ENCODE data around the gene SMAD3.
A peak's percentile ranks its signal among the peaks of the same experiment; 100 is the strongest.

SMAD3 gene

DNA sequence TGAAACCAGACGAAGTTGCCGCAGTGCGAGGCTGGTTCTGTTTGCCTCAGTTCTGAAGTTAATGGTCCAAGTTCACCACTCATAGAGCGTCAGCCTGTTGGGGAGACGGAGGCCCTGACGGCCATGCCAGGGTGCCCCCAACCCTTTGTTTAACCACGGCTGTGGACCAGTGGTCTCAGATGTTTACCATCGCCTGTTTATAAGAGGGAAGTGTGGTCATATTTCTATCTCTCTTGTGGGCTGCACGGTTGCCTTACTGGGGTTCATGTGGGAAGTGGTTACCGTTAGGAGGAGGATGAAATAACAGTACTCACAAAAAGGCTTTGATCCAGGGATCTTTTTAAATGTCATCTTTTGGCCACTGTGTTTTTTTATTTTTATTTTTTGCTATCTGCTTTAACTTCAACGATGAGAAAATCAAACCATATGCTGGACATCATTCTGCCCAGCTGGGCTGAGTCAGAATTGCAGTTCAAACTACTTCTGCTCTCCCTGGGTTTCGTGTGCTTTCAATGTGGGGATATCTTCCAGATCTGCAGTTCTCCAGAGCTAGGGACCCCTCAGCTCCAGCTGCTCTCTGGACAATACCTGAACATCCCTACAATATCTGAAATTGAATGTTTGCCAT lies 17.8 kb downstream of the SMAD3 start:
- no peak for DNase-seq

DNA sequence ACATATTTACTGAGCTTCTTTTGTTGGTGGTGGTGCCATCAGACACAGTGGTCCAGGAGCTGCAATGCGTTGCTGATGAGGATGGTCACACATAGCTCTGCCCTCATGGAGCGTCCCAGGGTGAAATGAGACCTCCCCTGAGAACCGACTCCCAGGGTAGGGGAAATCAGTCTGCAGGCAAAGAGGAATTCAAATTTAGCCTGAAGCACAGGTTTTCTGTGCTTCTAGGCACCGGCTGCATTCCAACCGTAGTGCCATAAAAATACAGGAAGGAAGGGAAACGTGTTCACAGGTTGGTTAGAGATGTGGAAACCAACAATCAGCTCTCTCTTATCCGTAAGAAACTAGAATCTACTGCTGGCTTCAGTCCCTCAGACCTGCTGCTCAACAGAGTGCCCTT lies 19.2 kb downstream of the SMAD3 start:
- no peak for DNase-seq

DNA sequence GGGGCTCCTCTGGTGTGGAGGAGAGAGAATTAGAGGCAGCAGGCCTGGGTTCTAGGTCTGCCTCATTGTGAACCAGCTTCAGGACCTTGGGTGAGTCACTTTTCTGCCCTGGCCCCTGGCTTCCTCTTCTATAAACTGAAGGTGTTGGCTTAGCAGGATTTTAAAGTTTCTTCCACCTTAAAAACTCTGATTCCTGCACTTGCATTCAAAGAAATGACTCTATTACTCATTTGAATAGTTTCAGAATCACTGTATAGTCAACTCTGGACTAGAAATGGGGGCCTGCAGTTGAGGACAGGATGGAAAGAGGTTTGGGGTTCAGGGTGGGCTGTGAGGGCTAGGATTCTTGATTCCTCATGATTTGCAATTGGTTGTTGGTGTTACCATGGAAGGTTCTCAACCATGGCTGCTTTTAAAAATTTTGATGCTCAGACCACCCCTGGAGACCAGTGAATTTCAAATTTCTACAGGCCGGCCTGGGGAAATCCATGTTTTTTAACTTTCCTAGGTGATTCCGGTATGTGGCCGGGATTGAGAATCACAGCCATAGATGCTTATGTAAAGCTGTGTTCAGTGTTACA lies 19.9 kb downstream of the SMAD3 start:
- no peak for DNase-seq

DNA sequence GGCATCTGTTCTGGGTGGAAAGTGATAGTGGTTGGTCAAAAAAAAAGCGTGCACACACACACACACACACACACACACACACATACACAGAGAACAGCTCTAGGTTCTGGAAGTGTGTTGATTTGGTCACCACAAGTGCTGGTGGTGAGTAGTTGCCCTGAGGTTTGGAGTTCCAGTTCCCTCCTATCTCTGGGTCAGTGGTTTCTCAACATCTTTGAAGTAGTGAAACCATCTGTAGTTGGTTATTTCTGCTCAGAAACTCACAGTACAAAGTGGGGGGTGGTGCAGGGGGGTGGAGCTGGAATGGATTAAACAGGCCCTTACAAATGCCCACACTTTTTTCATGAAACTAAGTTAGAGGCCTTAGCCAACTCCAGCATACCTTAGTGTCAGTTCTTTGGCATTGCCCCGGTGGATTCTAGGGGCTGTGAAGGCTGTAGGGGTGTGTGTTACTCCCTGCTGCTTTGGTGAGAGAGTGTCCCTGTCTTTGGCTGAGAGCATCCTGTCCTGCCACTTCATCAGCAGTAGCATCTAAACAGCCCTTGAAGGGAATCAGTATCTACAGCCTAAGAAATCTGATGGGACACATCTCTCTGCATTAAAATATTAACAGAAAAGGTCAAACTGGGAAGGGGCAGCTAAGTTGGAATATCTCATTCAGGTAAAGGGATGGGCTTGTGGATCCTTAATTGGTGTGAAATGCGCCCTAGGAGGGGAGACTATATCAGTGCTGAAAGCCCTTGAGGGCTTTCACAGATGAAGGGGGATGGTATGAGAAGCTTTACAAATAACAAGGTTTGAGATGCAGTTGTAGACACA lies 20.6 kb downstream of the SMAD3 start:
- no peak for DNase-seq

DNA sequence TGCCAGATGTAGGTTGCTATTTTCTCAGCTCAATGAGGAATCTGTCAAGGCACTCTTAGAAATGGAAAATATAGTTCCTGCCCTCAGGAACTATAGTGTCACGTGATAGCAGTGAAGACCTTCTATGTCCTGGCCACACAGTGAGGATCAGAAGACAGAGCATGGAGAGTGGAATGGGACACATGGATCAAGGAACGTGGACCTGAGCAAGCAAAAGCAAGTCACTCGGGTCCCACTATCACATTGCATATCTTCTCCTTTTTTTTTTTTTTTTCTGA lies 21.2 kb downstream of the SMAD3 start:
- DNase-seq = no peak

DNA sequence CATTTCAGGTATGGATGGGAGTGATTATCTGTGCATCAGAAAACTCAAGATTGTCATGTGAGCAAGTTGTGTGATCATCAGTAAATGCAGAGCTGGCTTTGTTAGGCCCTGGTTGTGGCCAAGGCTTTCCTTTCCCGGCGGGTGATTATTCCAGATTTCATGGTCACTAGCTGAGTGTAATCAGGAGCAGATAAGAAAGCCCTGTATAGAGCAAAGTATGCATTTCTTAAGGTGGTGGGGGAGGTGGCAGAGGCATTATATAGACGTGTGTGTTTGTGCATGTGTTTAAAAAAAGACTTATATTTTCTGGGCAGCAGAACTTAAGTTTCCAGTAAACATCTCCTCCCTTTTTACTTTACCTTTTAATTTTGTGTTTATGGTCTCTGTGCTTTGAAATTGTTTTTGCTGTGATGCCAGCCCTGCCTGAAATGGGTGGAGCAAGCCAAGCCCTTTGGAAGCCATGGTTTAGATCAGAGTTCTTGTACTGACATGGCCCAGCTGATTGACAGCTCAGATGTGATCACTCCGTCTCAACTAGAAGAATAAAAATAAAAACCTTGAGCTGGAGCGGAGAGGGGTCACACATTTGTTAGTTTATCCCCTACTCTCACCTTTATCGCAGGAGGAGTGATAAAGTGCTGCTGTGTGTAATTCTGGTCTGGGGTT lies 22.2 kb downstream of the SMAD3 start:
- no peak for DNase-seq

DNA sequence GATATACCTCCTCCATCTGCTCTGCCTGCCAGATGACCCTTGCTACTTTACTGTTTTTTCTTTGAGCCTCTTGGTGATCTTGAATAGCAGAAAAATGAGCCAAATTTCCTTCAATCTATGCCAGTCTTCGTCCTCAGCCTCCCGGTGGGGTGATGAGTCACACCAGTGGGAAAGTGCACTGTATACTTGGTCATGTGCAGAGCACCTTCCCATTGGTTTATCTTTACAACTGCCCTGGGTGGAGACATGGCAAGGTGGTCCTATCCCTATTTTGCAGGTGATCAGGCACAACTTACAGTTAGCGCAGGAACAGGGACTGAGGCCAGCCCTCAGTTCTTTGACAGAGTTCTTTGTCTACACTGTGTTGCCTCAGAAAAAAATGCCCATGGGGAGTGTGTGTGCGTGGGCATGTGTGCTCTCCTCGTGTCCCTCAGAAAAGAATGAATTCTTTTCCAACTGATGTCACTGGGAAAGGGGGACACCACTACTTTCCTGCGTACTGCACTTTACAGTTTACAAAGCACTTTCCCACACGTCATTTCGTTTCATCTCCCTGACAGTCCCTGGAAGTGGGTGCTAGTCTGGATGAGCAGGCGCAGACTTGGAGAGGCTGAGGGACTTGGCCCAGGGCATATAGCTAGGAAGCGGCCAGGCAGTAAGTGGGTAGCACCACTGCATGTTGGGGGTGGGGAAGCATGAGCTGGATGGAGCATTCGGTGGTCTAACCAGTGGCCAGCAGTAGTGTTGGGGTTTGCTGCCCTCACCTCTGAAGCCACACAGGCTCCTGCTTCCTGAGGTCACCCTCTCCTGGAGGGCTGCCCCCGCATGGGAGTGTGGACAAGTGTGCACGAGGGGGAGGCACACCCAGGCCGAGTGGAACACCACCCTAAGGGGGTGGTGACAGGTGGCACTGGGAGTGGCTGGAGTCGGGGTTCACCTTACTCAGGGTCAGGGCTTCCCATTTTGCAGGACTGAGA lies 24.1 kb downstream of the SMAD3 start:
- DNase-seq = no peak

DNA sequence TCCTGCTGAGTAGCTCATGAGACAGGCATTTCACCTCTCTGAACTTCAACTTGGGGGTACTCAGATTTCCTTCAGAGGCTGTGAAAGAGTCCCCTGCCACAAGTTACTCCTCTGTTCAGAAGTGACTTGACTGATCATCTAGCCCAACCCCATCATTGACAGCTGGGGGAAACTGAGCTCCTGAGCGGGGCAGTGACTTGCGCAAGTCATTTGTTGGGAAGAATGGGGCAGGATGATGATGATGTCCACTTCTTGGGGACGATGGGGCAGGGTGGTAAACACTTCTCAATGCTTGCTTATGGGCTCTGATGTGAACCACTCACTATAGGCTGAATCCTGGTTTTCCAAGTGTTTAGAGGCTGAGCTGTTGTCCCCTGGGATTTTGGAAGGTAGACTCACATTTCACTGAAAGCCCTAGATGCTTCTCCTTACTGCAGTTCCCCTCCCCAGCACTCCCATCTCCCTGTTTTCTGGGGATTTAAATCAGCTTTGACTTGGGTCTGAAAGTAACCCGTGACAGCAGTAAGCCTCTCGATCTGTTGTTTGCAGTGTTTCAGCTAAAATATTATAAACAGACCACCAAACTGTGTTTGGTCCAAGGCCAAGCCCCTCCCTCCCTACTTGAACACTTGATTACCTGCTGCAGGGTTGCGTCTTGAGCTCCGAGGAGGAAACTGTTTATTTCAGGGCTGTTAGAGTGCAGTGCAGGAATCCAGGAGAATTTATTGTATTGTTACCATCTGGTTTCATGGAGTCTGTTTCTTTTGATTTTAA lies 25.1 kb downstream of the SMAD3 start:
- no peak for DNase-seq

DNA sequence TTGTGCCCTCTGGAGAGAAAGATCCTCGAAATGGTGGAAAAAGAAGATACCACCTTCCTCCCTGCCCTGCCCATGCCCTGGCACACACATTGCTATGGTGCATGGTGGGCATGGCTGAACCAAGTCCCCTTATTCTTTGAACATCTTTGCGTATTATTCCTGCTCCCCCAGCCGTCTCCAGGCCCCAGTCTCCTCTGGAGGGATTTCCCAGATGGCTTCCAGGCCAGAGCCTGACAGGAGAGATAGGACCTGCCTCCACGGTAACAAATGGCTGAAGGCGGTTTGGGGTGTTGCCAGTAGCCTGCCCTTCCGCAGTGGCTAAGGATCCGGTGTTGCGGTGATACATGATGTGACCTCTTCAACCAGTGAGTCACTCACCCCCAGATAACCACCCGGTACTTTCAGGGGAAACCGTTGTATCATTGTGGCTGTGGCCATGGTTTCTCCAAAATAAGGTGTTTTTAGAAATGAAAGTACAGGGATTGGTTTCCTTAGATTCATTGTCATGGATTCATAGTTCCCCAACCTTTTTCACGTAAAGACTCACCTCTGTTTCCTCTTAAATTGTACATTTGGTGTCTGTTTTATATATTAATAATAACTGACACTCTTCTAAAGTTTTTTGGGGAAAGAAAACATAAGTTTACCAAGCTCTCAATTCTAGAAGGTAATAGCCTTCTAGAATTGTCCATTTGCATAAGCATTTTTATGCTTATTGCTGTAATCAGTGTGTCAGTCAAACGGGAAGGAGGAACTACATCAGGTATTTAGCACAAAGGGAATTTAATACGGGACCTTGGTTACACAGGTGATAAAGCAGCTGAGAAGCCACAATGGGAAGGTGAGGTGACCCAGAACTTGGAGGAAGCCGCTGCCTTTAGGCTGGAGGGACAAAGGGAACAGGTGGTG lies 25.9 kb downstream of the SMAD3 start:
- DNase-seq = peak; percentile 90

DNA sequence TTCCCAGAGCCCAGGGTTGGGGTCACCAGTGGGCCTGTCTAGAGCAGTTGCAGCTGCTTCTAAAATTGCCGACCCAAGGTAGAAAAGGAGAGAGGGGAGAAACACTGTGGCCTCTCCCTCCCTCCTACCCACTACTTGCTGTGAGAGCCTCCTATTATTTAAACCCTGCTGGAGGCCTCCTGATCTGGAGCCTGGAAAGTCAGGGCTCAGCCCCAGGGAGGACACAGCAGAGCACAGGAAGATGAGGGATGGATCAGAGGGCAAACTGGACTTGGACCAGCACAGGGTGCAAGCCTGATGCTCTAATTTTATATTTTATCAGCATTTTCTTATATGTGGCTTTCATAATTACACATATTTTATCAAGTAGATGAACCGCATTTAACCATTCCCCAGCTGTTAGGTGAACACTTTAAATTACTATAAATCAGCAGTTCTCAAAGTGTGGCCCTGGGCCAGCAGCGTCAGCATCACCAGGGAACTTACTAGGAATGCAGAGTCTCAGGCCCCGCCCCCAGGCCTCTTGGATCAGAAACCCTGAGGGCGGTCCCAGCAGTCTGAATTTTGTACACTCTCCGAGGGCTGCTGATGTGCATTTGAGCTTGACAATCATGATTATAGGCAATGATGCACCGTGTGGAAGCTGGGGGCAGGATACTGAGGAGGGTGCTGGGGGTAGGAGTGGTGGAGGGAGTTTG lies 26.7 kb downstream of the SMAD3 start:
- DNase-seq = no peak

DNA sequence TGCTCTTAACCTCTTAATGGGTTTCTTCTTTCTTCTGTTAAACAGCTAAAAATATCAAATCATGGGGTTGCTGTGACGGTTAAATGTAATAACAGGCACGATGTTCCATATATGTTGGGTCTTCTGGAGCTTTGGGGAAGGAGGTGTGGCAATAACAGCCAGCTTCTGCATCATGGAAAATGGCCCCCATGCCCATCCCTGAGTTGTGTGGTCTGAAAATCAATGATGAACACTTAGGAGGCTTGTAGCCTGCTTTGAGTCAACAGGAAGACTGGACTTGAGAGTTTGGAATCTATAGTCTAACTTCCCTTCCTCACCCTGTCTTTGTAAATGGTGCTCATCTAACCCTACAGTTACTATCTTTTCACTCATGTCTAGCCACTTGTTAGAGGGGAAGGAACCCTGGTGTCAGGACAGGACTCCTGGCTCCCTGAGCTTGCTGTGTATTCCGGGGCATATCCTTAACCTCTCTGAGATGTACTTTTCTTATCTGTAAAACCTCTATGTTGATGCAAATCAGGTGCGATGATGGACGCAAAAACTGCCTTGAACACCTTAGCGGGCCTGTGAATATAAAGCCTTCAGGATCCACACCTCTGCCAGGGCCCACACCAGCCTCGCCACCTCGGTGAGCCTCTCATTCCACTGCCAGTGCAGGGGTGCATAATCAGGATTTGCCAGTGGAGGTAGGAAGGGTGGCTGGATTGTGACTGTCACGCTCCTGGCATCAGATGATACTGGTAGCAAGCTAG lies 27.5 kb downstream of the SMAD3 start:
- DNase-seq = no peak

DNA sequence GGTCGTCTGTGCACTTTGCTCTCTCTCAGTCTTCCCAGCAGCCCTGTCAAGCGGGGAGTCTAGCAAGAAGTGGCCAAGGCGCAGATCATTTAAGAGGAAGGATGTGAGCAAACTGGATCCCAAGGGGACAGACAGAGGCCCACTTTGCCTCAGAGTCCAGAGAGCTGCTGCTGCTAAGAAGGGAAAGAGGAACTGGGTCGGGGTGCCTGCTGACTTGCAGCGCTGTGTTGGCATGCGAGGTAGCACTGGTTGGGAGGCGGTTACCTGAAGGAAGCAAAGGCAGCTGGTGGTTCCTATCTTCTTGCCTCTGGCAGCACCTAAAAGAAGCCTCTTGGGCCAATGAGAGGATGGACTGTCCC lies 28.1 kb downstream of the SMAD3 start:
- peak; percentile 46 for DNase-seq

DNA sequence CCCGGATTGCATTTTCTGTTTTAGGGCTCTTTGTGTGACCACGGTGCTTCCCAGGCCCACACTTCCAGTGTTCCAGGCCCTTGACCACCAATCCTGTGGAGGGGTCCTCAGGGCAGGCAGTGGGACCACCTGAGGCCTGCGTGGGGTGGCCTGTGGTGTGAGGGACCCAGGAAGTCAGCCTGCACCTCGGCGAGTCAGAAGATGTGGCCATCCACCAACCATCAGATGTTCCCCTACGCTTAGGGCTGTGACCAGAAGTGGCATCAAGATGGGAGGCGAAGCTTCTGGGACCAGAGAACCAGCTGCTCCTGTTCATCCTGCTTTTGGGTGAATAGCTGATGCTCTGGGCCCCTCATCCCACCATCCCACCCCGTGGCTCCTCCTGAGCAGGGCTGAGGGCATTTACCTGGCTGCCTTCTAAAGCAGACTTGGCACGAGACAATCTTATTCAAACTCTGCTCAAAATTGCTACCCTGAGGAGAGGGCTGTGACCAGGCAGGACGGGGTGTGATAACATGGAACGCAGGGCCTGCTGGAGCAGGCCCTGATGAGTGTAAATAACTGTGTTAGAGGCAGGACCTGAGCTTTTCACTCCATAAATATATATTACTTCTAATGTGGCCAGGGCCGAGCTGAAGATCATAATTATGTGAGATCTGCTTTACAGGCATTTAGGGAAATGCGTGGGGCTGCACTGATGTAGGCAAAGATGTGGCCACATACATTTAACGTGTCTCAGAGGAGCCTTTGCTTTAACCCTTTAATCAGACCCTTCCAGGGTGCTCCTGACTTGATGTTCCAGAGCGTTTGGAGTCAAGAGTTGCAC lies 28.8 kb downstream of the SMAD3 start:
- DNase-seq = no peak

DNA sequence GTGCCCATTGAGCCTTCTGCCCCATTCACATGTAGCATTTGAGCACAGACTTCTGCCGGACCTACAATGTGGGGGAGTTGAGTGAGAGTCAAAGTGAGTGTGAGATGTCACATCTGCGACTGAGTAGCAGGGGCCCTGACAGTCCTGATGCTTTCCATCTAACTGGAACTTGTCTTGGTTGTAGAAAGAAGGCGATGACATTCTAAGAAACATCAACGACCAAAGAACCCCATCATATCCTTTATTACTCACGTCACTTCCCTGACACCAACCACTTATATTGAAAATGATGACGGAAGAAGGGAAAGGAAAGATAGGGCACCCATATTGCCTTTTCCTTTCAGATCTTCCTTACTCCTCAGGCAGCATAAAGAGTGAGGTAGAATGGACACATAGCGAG lies 30.5 kb downstream of the SMAD3 start:
- DNase-seq = no peak

DNA sequence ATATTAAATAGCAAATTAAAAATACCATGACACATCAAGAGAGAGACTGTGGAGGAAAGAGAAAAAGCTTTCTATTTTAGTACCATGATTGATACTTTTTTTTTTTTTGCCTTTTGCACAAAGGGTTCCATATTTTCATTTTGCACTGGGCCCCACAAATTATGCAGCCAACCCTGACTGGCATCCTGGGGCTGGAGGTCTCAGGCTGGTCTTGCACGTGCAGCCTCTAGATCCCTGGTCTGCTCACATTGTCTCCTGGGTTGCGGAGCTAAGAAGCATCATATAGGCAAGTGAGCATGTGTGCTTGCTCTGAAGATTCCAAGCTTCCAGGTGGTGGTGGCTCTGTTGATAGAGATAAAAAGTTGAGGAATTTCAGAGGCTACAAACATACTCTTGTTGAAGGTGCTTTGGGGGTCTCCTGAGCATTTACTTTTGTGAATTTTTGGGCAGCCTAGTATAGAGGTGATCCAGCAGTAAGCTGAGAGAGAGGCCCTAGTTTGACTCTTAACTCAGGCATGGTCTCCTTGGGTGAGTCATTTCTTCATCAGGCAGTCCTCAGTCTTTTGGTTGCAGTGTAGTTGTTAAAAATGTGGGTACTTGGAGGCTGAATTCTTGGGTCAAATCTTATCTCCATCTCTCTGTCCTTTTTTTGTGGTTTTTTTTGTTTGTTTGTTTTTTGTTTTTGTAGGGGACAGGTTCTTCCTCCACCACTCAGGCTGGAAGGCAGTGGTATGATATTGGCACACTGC lies 31.3 kb downstream of the SMAD3 start:
- DNase-seq = no peak

DNA sequence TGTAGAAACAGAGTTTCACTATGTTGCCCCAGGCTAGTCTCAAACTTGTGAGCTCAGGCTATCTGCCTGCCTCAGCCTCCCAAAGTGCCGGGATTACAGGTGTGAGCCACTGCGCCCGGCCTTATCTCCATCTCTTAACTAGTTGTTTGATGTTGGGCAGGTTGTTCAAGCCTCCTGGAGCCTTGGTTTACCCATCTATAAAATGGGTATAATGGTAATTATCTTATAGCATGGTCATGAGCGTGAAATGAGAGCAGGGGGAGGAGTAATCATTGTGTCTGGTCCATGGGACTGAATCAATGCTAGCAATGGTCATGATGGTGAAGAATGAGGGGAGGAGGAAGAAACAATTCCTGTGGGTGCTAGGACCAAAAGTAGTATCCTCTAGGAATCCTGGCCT lies 32.0 kb downstream of the SMAD3 start:
- DNase-seq = no peak

DNA sequence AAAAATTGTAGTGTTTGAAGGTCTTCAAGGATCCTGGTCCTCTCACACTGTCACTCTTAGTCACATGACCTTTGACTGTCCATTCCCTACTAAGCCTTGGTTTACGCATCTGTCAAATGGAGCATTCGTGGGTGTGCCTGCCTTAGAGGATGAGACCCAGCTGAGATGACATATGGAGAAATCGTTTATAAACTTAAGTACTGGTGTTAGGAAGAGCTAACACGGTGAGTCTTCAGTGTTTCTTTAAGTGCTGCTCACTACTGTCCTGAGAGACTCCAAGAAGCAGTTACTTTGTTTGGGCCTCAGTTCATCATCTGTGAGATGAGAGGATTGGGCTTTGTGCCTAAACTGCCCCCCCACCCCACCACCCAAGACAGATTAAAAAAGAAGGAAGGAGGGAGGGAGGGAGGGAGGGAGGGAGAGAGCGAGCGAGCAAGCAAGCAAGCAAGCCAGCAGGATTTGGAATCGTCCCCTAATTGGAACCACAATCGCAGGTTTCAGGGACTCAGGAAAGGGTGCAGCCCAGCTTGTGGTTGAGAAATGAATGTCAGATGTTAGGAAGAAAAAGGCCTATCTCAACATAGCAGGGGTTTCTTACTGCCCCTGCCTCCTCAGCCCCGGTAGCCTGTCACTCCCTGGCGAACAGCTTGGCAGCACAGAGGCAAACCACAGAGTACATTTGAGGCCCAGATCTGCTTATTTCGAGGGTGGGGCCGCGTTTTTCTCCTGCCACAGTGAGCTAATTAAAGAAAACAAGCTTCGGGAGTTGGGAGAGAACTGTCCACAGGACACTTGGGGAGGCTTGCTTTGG lies 32.7 kb downstream of the SMAD3 start:
- DNase-seq = peak; percentile 40
